Upper lobe of right lung (tissue), 1 donor: ENCODE data around the gene FBN3. TPM values are rescaled to one million over a fixed set of nuclear protein-coding genes. Genes with fewer than 3 reads are reported as not detected.

Experiments
- ATAC-seq: fragments of 200-7000 bp; cut with Tn5 transposase; one replicate; pipeline ENCODE4 v1.9.1; 2020; ENCODE audit warnings: mild to moderate bottlenecking, moderate library complexity
- DNase-seq: peaks from one replicate; pipeline ENCODE4 v3.0.0-alpha.2; 2020
- H3K27ac ChIP-seq: fragments of 200-600 bp; one replicate; pipeline ENCODE4 v1.8.0; 2022
- H3K27me3 ChIP-seq: fragments of 200-600 bp; one replicate; pipeline ENCODE4 v1.8.0; 2022; ENCODE audit warnings: mild to moderate bottlenecking
- H3K36me3 ChIP-seq: fragments of 200-600 bp; one replicate; pipeline ENCODE4 v1.8.0; 2022
- H3K4me1 ChIP-seq: fragments of 200-600 bp; one replicate; pipeline ENCODE4 v1.8.0; 2022
- H3K4me3 ChIP-seq: fragments of 200-600 bp; one replicate; pipeline ENCODE4 v1.8.0; 2022; ENCODE audit warnings: mild to moderate bottlenecking
- H3K9me3 ChIP-seq: fragments of 200-600 bp; one replicate; pipeline ENCODE4 v1.8.0; 2022
- intact Hi-C: fragments of 100-400 bp; cut with DNase I; formaldehyde crosslinking; loops from one replicate; pipeline ENCODE4 v1.11.0; 2022
- total RNA-seq: library from RNA; stranded (reverse); fragmentation: NEBNext Ultra II Directional; extraction: Animal tissue kit (Norgen Biotek cat#: 25700); gene quantifications from one replicate; pipeline ENCODE4 v1.2.1, GENCODE V29; 2021
- TF ChIP-seq, protein P1 (sequence below): fragments of 200-600 bp; IDR thresholded peaks from one replicate; pipeline ENCODE4 v1.8.0; 2022; ENCODE audit warnings: antibody characterized with exemption
- donor health status: DM: no; HTN: yes; CAD: no; lungs with severe emphysema.

Gene FBN3
- total RNA-seq, 1 donor from 2014 or later, result 8.5 TPM

DNA sequence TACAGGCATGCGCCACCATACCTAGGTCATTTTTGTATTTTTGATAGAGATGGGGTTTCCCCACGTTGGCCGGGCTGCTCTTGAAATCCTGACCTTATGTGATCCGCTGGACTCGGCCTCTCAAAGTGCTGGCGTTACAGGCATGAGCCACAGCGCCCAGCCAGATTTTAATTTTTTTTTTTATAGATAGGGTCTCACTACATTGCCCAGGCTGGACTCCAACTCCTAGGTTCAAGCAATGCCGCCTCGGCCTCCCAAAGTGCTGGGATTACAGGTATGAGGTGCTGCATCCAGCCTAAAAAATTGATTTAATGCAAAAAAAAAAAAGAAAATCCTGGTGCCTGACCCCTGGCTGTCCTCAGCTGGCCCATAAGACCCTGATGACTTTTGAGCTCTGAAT lies 34.9 kb upstream of the FBN3 start:
- H3K9me3 ChIP-seq, result no peaks in the 10 kb centered on the region
- DNase-seq (no peak), ATAC-seq (no peak)
- no peak overlapping the region for H3K4me3 ChIP-seq
- H3K36me3 ChIP-seq, result no peaks in the 10 kb centered on the region
- TF ChIP-seq, protein P1, sequence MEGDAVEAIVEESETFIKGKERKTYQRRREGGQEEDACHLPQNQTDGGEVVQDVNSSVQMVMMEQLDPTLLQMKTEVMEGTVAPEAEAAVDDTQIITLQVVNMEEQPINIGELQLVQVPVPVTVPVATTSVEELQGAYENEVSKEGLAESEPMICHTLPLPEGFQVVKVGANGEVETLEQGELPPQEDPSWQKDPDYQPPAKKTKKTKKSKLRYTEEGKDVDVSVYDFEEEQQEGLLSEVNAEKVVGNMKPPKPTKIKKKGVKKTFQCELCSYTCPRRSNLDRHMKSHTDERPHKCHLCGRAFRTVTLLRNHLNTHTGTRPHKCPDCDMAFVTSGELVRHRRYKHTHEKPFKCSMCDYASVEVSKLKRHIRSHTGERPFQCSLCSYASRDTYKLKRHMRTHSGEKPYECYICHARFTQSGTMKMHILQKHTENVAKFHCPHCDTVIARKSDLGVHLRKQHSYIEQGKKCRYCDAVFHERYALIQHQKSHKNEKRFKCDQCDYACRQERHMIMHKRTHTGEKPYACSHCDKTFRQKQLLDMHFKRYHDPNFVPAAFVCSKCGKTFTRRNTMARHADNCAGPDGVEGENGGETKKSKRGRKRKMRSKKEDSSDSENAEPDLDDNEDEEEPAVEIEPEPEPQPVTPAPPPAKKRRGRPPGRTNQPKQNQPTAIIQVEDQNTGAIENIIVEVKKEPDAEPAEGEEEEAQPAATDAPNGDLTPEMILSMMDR, result no peak
- H3K4me1 ChIP-seq, result no peaks in the 10 kb centered on the region
- H3K27me3 ChIP-seq, result no peaks in the 10 kb centered on the region
- no peak overlapping the region for H3K27ac ChIP-seq
- intact Hi-C loops, result no loop called here

DNA sequence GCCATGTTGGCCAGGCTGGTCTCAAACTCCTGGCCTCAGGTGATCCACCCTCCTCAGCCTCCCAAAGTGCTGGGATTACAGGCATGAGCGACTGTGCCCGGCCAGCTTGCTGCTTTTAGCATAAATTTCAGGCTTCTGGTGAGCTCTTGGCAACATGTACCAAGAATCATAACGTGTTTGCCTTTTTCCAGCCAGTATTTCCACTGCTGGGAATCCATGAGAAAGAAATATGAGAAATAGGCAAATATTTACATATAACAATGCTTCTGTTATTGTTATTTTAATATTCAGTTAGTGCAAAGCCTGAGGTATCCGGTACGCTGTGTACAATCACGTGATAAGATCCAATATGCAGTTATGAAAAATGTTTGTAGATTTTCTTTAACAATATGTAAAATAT lies 30.6 kb upstream of the FBN3 start:
- ATAC-seq, result no peak
- DNase-seq, result no peak
- TF ChIP-seq, protein P1, result no peak
- intact Hi-C loops, result no loop called here
- Histone ChIP-seq H3K27me3 (no peaks in the 10 kb centered on the region), H3K36me3 (no peaks in the 10 kb centered on the region), H3K9me3 (no peaks in the 10 kb centered on the region), H3K27ac (no peak overlapping the region), H3K4me1 (no peaks in the 10 kb centered on the region), H3K4me3 (no peak overlapping the region)

DNA sequence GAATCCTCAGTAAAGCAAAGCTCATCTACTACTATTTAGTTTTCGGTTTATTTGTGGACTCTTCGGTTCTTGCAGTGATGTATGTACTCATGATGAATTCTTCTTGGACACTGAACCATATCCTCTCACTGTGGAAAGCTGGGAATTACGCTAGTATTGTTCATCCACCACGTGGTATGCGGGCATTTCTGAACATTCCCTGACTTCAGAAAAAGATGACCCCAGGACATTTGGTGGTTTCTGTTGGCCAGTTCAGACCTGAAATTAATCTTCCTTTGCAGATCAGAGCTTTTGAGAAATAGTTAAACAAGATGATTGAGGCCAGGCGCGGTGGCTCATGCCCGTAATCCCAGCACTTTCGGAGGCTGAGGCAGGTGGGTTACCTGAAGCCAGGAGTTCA lies 25.3 kb upstream of the FBN3 start:
- Histone ChIP-seq H3K9me3 (no peaks in the 10 kb centered on the region), H3K4me3 (no peak overlapping the region), H3K27me3 (no peaks in the 10 kb centered on the region), H3K4me1 (no peaks in the 10 kb centered on the region), H3K36me3 (no peaks in the 10 kb centered on the region), H3K27ac (no peak overlapping the region)
- intact Hi-C loops, result no loop called here
- ATAC-seq (no peak), DNase-seq (no peak)
- TF ChIP-seq, protein P1, result no peak

DNA sequence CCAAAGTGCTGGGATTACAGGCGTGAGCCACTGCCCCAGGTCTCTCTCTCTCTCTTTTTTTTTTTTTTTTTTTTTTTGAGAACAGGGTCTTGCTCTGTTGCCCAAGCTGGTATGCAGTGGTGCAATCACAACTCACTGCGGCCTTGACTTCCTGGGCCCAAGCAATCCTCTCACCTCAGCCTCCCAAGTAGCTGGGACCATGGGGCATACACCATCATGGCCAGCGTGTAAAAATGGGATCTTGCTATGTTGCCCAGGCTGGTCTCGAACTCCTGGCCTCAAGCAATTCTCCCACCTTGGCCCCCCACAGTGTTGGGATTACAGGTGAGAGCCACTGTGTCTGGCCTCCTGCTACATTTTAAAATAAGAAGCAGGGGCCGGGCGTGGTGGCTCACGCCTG lies 19.1 kb upstream of the FBN3 start:
- TF ChIP-seq, protein P1, result no peak
- intact Hi-C loops, result no loop called here
- Histone ChIP-seq H3K27ac (no peak overlapping the region), H3K4me1 (no peaks in the 10 kb centered on the region), H3K27me3 (no peaks in the 10 kb centered on the region), H3K4me3 (no peak overlapping the region), H3K9me3 (no peaks in the 10 kb centered on the region), H3K36me3 (no peaks in the 10 kb centered on the region)
- DNase-seq (no peak), ATAC-seq (no peak)

DNA sequence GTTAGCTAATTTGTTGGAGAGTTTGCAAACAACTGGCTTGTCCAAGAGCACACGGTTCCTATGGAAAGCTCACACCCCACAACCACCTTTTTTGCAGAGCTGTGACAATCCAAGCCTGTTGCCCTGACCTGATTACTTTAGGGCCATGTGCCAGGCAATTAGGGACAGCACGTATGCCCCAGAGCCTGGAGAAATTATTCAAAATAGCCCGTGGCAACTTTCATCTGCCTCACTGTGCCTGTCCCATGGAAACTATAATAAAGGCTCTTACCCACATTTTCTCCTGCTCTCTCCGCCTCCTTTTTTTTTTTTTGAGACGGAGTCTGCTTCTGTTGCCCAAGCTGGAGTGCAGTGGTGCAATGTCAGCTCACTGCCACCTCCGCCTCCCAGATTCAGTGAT lies 18.6 kb upstream of the FBN3 start:
- Histone ChIP-seq H3K9me3 (no peaks in the 10 kb centered on the region), H3K27ac (no peak overlapping the region), H3K4me3 (no peak overlapping the region), H3K27me3 (no peaks in the 10 kb centered on the region), H3K4me1 (no peaks in the 10 kb centered on the region), H3K36me3 (no peaks in the 10 kb centered on the region)
- intact Hi-C loops, result no loop called here
- no peak for ATAC-seq
- no peak for DNase-seq
- TF ChIP-seq, protein P1, result no peak

- DNase-seq (no peak), ATAC-seq (no peak)
- H3K36me3 ChIP-seq, result no peaks in the 10 kb centered on the region
- H3K4me3 ChIP-seq, result no peak overlapping the region
- H3K4me1 ChIP-seq, result no peaks in the 10 kb centered on the region
- TF ChIP-seq, protein P1, result no peak
- H3K9me3 ChIP-seq, result no peaks in the 10 kb centered on the region
- intact Hi-C loops, result loop anchor here (5.0 kb wide), 1 partner anchor 89 kb away; no protein-coding TSS in a partner anchor
- H3K27me3 ChIP-seq, result no peaks in the 10 kb centered on the region
- no peak overlapping the region for H3K27ac ChIP-seq
These were observed 14.4 kb upstream of the FBN3 start for GRCh38 chr19:8163759-8164158.
